Ovary (tissue), 3 donors: Measurements from ENCODE around the gene XIRP2.

Source experiments
- EP300 ChIP-seq: sonication (generic); formaldehyde crosslinking; IDR thresholded peaks from one replicate; pipeline ENCODE4 v1.6.1; 2017; ENCODE audit warnings: antibody characterized with exemption
- POLR2A ChIP-seq: fragments of 450-650 bp; IDR thresholded peaks from one replicate; pipeline ENCODE4 v1.6.1; 2017; ENCODE audit warnings: antibody characterized with exemption, mild to moderate bottlenecking, moderate library complexity
- TF ChIP-seq, protein P1 (sequence below), 3 donors: fragments of 450-650 bp in 2 of 3; fragments of 200-600 bp in 1 of 3; IDR thresholded peaks; one replicate each; pipeline versions ENCODE4 v1.5.1 to v1.8.0; 2016 to 2022; ENCODE audit warnings: antibody characterized with exemption in 3 of 3, mild to moderate bottlenecking in 1 of 3
- donor health status: DM: no; HTN: no; CAD: no.

- TF ChIP-seq, protein P1, sequence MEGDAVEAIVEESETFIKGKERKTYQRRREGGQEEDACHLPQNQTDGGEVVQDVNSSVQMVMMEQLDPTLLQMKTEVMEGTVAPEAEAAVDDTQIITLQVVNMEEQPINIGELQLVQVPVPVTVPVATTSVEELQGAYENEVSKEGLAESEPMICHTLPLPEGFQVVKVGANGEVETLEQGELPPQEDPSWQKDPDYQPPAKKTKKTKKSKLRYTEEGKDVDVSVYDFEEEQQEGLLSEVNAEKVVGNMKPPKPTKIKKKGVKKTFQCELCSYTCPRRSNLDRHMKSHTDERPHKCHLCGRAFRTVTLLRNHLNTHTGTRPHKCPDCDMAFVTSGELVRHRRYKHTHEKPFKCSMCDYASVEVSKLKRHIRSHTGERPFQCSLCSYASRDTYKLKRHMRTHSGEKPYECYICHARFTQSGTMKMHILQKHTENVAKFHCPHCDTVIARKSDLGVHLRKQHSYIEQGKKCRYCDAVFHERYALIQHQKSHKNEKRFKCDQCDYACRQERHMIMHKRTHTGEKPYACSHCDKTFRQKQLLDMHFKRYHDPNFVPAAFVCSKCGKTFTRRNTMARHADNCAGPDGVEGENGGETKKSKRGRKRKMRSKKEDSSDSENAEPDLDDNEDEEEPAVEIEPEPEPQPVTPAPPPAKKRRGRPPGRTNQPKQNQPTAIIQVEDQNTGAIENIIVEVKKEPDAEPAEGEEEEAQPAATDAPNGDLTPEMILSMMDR (IDR thresholded peaks at IDR 0.05): no peak
- TF ChIP-seq EP300: no peak
- TF ChIP-seq POLR2A: no peak
Measured at GRCh38 chr2:166899676-166900075, 11.4 kb downstream of the XIRP2 start.
